ENCODE data around the gene SYNPO2.
"Not testable (repeated sequence)": the region's sequence is repeated elsewhere in the genome, so short reads cannot be mapped to it uniquely, and the experiment has no call there.

Gene SYNPO2

DNA sequence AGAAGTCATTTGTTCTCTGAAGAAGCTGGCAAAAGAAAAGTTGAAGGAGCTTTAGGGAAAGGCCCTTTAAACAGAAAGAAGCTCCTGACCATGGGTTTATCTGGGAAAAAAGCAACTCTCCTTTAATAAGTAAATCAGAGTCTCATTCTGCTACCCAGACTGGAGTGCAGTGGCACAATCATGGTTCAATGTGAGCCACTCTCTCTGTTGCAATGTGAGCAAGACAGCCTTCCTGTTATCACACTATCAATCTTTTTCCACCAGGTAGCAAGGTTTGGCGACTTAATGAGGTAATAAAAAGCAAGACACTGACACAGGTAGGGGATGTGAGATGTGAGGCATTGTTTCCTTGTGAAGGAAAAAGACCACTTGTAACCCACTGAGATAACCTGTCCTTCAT is 111.3 kb downstream of the SYNPO2 start:
- no peak for DNase-seq (ENCODE audit: low read depth in 1 of 2, low spot score in 1 of 2)

DNA sequence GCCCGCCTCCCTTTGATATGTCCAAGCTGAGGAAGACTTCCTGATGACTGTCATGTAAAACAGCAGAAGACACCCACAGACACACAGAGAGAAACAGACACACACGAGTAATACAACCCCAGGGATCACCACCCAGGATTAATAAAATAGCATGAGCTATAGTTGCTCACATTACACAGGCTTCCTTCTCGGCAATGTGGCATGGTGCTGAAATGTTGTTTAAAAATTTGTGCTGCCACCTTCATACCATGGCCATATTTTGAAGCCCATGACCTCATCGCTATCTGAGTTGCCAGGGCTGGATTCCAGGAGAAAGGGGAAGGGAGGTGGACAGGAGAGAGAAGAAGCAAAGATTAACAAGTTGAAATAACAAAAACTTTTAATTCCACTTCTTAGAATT is 111.7 kb downstream of the SYNPO2 start:
- DNase-seq (ENCODE audit: low read depth in 1 of 2, low spot score in 1 of 2), result no peak

DNA sequence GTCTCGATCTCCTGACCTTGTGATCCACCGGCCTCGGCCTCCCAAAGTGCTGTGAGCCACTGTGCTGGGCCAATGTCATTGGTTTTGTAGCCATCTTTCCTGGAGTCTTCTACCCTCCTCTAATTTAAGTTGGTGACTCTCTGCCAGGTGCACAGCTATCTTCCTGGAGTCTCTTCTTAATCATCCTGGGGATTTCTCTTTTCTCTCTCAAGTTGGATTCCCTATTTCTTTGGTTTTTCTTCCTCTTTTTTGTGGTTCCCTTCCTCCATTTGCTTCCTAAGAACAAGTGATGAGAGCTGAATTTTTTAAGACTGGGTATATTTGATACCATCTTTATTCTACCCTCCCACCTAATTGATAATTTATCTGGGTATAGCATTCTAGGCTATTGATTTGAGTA is 113.8 kb downstream of the SYNPO2 start:
- no peak for DNase-seq (ENCODE audit: low read depth in 1 of 2, low spot score in 1 of 2)

DNA sequence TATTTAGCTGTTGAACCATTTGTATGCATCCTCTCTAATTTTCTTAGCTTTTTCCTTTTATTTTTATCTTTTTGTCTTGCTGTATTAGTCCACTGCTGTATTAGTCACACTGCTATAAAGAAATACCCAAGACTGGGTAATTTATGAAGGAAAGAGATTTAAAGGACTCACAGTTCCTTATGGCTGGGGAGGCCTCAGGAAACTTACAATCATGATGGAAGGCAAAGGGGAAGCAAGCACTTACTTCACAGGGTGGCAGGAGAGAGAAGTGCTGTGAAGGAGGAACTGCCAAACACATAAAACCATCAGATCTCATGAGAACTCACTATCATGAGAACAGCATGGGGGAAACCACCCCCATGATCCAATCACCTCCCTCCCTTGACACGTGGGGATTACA is 114.3 kb downstream of the SYNPO2 start:
- DNase-seq (ENCODE audit: low read depth in 1 of 2, low spot score in 1 of 2), result not testable (repeated sequence)

DNA sequence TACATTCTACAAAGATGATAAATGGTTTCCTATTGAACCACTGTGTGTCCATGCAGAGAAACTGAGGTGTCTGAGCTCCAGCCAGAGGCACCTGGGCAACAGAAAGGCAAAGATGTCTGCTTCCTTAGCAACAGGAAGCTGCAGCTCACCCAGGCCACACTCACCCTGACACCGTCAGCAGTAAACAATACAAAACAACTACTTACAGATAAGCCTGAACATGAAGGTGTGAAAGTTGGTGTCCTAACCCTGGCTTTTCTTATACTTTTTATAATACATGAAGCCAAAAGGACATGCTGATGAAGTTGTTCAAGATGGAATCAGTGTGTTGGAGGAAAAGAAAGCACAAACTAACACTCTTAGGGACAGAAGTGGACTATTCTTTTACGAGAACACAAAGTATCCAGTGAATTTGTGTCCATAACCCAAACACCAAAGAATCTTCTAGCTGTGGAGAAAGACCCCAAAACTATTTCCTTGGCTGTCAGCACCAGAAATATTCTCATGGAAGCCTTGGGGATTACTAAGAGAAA is 117.3 kb downstream of the SYNPO2 start:
- no peak for DNase-seq (ENCODE audit: low read depth in 1 of 2, low spot score in 1 of 2)

DNA sequence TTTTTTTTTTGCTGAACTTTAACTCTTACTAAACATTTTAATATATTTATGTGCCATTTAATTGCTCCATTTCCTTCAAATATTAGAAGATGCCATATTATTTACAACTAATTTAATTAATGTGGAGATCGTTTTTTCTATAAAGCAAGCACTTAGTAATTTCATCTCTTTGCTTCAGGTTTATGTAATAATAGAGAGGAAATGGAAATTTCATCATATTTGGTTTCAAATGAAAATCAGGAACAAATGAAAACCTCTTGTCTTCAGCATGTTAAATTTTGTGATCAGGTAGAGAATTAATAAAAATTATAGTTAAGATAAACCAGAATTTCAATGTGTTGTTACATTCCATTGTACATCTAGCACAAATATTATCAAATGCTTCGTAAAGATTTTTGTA is 120.1 kb downstream of the SYNPO2 start:
- DNase-seq (ENCODE audit: low read depth in 1 of 2, low spot score in 1 of 2), result no peak

DNA sequence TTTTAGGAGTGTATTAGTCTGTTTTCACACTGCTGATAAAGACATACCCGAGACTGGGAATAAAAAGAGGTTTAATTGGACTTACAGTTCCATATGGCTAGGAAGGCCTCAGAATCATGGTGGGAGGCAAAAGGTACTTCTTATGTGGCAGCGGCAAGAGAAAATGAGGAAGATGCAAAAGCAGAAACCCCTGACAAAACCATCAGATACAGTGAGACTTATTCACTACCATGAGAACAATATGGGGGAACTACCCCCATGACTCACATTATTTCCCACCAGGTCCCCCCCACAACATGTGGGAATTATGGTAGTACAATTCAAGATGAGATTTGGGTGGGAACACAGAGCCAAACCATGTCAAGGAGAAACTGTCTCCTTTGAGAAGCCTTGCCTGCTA is 121.6 kb downstream of the SYNPO2 start:
- DNase-seq (ENCODE audit: low read depth in 1 of 2, low spot score in 1 of 2), result not testable (repeated sequence)

DNA sequence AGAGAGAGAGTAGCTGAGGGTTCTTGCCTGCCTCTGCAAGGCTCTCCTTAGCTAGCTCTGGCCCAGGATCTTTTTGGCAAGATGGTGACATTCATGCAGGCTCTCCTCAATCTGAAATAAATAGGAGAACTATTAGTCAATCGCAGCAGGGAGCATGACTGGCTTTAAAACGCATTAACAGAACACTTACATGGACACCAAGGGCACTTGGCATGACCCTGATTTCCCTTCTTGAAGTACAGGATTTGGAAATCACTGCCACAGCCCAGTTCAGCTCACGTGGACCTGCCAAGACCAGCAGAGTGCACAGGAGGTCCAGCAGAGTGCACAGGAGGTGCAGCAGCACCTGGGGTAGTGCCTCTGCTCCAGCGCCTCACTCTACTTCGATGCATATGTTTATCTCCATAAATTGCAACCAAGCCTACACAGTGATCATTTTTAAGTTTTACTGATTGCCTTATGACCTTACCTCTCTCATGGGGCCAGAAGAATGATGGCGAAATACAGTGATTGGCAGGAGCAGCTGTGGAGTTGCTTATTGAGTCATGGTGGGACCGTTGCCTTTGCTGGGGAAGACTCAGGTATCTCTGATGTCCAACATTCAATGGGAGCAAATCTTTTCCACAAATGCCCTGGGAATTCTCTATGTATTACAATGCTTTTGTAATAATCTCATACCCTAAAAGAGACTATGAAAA is 122.4 kb downstream of the SYNPO2 start:
- DNase-seq (ENCODE audit: low read depth in 1 of 2, low spot score in 1 of 2), result no peak

DNA sequence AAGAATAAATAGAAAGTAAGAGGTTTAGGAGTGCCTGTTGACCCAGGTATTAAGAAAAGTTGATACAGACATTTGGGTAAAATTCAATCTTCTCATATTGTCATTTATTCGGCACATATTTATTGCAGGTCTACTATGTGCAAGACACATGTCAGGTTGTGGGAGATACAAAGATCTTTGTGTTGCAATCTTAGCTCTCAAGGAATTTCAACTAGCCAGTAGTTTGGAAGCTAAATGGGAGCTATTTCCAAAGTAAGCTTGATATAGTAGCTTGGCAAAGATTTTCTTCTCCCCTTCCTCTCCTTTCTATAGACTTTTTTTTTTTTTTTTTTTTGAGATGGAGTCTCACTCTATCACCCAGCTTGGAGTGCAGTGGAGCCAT is 122.9 kb downstream of the SYNPO2 start:
- DNase-seq (ENCODE audit: low read depth in 1 of 2, low spot score in 1 of 2), result no peak

DNA sequence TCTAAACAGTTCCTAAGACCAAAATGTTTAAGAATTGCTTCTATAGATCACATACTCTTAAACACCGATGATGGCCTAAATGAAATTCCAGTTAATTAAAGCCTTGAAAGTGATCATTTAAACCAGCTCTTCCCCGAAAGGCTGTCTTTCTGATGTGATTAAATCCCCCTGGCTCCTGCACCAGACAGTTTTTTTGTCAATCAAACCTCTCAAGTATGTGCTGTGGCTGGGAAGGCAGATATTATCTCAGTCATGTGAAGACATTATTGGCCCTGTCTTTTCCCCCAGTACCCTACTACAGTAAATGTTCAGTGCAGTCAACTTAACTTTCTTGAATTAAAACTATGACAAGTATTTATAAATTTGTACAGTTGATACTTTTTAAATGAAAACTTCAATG is 126.0 kb downstream of the SYNPO2 start:
- no peak for DNase-seq (ENCODE audit: low read depth in 1 of 2, low spot score in 1 of 2)

DNA sequence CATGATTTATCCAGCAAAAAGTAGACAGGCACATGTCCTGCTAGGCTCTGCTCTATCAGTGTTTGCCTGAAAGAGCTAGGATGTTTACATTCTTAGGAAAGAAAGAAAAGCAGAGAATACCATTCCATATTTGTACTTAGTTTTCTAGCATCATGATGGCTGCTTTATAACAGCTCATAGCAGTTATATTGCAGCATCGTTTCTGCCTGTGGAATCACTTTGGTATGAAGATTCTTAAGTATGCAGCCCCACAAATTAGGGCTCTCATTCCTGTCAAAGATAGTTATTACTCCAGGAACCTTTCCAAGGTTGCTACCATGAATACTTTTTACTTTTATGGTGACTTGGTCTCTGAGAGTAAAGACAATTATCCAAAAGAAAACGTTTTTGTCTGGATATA is 128.0 kb downstream of the SYNPO2 start:
- DNase-seq (ENCODE audit: low read depth in 1 of 2, low spot score in 1 of 2), result no peak

DNA sequence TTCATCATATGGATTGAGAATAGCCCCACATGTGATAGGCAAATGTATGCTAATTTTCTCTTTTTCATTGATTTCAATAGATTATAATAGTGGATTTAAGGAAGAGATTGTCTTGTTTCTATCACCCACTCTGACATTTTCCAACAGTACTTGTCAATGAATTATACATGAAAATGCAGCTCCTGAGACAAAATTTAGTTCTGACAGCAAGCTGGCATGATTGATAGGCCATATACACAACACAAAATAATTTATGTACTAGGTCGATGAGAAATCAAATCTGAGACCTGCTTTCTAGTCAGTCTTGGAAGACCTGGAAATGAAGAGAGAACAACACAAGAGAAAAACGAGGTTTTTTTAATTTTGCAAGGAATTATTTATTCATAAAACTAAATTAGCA is 129.0 kb downstream of the SYNPO2 start:
- DNase-seq (ENCODE audit: low read depth in 1 of 2, low spot score in 1 of 2), result no peak

DNA sequence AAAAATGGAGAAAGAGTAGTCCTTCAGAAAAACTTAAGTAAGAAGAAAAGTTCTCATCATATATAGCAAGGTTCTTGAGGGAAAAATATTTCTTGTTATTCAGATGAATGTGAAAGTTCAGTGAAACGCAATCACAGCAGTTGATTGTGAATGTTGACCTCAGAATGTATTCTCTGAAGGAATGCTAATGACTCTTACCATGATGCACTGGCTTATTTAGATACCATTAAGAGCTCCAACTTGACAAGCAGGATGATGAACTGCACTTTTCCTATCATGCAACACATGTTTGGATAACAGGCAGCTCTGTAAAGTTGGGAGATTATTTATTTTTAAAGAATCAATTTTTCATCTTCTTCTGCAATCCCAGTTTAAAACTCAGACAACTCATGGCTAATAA is 131.5 kb downstream of the SYNPO2 start:
- no peak for DNase-seq (ENCODE audit: low read depth in 1 of 2, low spot score in 1 of 2)

DNA sequence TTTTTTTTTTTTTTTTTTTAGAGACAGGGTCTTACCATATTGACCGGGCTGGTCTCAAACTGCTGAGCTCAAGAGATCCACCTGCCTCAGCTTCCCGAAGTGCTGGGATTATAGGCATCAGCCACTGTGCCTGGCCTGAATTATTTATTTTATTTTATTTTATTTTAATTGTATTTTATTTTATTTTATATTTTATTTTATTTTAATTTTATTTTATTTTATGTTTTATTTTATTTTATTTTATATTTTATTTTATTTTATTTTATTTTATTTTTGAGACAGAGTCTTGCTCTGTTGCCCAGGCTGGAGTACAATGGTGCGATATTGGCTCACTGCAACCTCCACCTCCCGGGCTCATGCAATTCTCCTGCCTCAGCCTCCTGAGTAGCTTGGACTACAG is 133.9 kb downstream of the SYNPO2 start:
- DNase-seq (ENCODE audit: low read depth in 1 of 2, low spot score in 1 of 2), result not testable (repeated sequence)

DNA sequence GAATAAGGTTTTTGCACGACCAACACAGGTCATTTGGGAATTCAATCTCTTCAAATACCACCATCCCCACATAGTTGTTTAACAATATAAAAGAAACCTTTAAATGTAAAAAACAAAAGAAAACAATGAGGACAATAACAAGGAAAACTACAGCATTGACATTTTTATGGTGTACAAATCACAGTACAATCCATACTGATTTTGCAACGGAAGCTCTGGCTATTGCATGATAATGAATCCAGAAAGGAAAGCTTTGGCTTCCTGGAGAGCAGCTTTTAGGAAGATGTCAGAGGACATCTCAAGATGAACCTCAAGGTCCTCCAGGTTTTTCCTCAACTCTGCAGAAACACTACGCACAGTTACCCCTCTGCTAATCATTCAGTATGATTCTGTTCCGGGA is 135.4 kb downstream of the SYNPO2 start:
- no peak for DNase-seq (ENCODE audit: low read depth in 1 of 2, low spot score in 1 of 2)

DNA sequence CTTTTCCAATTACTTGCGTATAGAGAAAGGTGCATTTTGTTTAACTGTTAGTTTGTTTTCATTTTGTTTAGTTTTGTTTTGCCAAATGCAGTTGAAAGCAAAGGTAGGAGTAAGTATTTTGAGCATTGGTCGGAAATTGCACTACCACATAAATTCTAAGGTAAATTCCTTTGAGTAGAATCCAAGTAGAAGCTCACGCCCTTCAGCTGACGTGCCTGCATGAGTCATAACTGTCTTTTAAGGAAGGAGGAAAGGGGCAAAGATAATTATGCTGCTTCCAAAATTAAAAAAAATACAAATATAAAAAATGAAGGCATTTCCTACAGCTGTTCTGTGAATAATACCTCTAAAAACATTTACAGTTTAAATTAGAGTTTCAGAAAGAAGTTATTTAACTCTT is 136.8 kb downstream of the SYNPO2 start:
- DNase-seq (ENCODE audit: low read depth in 1 of 2, low spot score in 1 of 2), result no peak

DNA sequence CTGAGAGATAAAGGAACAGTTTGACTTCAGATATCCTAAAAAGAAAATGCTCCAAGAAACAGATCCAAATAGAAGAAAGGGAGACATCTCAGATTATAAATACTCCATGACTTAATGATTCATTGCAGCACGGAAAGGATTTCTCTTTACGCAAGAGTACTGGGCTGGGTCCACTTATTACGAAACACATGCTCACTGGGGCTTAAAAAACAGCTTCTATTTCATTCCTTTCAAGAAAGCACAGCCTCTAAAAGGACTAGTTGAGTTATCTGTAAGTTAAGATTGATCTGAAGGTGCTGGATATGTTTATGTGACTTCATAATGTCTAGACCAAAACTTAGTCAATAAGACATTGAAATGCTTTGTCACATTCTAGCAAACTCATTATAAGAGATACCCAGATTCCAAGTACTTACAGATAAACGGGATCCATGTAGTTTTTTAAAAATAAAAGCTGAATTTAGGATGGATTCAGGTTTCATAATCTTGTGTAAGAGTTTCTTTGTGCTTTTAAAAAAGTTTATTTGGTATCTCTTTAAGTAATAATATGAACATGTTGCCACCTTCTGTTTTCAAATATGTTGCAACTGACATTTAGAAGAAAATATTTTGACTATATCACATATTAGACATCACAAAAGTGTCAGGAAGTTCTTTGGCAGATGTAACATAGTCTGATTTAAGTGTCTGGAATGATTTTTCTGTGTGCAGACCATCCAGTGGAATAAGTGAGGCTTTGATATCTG is 137.4 kb downstream of the SYNPO2 start:
- no peak for DNase-seq (ENCODE audit: low read depth in 1 of 2, low spot score in 1 of 2)

DNA sequence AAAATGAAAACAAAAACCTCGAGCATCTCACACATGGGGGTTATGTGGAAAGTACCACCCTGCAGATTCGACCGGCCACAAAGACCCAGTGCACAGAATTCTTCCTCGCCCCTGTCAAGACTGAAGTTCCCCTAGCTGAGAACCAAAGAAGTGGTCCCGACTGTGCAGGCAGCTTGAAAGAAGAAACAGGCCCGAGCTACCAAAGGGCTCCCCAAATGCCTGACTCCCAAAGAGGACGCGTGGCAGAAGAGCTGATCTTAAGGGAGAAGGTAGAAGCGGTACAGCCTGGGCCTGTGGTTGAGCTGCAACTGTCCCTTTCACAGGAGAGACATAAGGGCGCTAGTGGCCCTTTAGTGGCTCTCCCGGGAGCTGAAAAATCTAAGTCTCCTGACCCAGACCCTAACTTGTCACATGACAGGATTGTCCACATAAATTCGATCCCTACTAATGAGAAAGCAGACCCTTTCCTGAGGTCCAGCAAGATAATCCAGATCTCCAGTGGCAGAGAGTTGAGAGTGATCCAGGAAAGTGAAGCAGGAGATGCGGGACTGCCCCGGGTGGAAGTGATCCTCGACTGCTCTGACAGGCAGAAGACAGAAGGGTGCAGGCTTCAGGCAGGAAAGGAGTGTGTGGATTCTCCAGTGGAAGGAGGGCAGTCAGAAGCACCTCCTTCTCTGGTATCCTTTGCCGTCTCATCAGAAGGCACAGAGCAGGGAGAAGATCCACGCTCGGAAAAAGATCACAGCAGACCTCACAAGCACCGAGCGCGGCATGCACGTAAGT is 138.2 kb downstream of the SYNPO2 start:
- DNase-seq (ENCODE audit: low read depth in 1 of 2, low spot score in 1 of 2), result no peak

DNA sequence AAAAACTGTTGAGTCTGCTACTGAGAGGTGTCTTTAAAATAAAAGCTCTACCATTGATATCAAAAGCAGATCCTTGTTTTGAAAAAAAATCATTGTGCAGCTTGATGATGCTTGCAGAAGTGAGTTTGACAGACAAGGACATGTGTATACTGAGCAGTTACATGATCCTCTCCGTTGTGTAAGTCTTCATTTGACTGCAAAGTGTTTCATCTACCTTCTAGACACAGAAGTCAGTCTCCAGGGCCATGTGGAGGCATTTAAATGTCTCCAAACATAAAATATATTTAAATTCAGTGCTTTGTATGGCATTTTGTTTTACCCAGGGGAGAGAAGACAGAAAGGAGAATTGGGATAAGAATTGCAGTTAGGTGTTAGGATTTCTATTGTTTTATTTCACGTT is 139.2 kb downstream of the SYNPO2 start:
- DNase-seq (ENCODE audit: low read depth in 1 of 2, low spot score in 1 of 2), result no peak

DNA sequence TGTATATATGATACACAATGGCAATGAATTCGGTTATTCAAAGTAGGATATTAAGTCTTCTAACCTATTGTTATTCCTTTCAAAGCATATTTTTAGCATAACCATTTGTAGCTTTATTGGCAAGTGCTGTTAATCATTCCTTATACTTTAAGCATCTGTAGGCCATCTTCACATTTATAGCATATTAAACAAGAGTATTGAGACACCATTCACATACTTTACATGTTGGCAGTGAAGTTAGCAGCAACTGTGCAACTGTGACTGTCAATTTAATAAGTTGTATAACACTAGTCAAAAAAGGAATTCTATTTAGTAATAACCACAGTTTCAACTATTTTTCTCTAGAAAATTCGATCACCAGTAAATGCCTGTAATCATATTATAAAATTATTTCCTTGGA is 139.6 kb downstream of the SYNPO2 start:
- DNase-seq (ENCODE audit: low read depth in 1 of 2, low spot score in 1 of 2), result no peak

DNA sequence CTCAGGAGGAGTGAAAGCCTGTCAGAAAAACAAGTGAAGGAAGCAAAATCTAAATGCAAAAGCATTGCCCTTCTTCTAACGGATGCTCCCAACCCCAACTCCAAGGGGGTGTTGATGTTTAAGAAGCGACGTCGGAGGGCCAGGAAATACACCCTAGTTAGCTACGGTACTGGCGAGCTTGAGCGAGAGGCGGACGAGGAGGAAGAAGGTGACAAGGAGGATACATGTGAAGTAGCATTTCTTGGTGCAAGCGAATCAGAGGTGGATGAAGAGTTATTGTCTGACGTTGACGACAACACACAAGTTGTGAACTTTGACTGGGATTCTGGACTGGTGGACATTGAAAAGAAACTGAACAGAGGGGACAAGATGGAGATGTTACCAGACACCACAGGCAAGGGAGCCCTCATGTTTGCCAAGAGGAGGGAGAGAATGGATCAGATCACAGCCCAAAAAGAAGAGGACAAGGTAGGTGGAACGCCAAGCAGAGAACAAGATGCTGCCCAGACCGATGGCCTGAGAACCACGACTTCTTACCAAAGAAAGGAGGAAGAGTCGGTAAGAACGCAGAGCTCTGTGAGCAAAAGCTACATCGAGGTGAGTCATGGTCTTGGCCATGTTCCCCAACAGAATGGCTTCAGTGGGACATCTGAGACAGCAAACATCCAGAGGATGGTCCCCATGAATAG is 141.3 kb downstream of the SYNPO2 start:
- DNase-seq (ENCODE audit: low read depth in 1 of 2, low spot score in 1 of 2), result no peak
